ENCODE measurements around the gene BBX. TPM values are rescaled to one million over a fixed set of nuclear protein-coding genes. Genes with fewer than 3 reads are reported as not detected.

BBX gene
- polyA plus RNA-seq, 1 donor from 2014 or later, result 23.8 TPM

- no peak overlapping the region for H2AFZ ChIP-seq (ENCODE audit: low read depth, low read length)
- H3K79me2 ChIP-seq (replicated peaks; ENCODE audit: insufficient read depth, low read length), result no peaks in the 10 kb centered on the region
- TF ChIP-seq REST (IDR thresholded peaks at IDR 0.05; ENCODE audit: borderline replicate concordance) (no peak), EP300 (conservative IDR thresholded peaks at IDR 0.05; ENCODE audit: poor library complexity, severe bottlenecking) (no peak), EZH2 (IDR thresholded peaks at IDR 0.05; ENCODE audit: borderline replicate concordance, insufficient read depth, low read length, poor library complexity, severe bottlenecking) (no peak), TAF1 (IDR thresholded peaks at IDR 0.05; ENCODE audit: low read depth) (no peak), RAD21 (conservative IDR thresholded peaks at IDR 0.05) (no peak), SMC3 (conservative IDR thresholded peaks at IDR 0.05; ENCODE audit: poor library complexity) (no peak), MXI1 (conservative IDR thresholded peaks at IDR 0.05; ENCODE audit: poor library complexity, severe bottlenecking) (no peak), POLR2AphosphoS5 (IDR thresholded peaks at IDR 0.05) (no peak)
- TF ChIP-seq, protein P1, sequence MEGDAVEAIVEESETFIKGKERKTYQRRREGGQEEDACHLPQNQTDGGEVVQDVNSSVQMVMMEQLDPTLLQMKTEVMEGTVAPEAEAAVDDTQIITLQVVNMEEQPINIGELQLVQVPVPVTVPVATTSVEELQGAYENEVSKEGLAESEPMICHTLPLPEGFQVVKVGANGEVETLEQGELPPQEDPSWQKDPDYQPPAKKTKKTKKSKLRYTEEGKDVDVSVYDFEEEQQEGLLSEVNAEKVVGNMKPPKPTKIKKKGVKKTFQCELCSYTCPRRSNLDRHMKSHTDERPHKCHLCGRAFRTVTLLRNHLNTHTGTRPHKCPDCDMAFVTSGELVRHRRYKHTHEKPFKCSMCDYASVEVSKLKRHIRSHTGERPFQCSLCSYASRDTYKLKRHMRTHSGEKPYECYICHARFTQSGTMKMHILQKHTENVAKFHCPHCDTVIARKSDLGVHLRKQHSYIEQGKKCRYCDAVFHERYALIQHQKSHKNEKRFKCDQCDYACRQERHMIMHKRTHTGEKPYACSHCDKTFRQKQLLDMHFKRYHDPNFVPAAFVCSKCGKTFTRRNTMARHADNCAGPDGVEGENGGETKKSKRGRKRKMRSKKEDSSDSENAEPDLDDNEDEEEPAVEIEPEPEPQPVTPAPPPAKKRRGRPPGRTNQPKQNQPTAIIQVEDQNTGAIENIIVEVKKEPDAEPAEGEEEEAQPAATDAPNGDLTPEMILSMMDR (IDR thresholded peaks at IDR 0.05; ENCODE audit: poor library complexity, severe bottlenecking), result no peak
- no peak overlapping the region for H3K4me2 ChIP-seq (ENCODE audit: low read length)
- no peak overlapping the region for H3K4me3 ChIP-seq (ENCODE audit: low read length)
- no peaks in the 10 kb centered on the region for H3F3A ChIP-seq (ENCODE audit: insufficient read depth, low read length, poor library complexity, severe bottlenecking)
- H3K27ac ChIP-seq (ENCODE audit: low read length), result no peak overlapping the region
- H3K9ac ChIP-seq (ENCODE audit: low read length), result no peak overlapping the region
- no peaks in the 10 kb centered on the region for H3K9me2 ChIP-seq (ENCODE audit: insufficient read depth, low read length)
- H3K9me3 ChIP-seq (ENCODE audit: low read length), result no peaks in the 10 kb centered on the region
- H3K27me3 ChIP-seq (ENCODE audit: insufficient read depth, low read depth, low read length), result no peaks in the 10 kb centered on the region
- H4K20me1 ChIP-seq (ENCODE audit: insufficient read depth), result no peaks in the 10 kb centered on the region
- no peaks in the 10 kb centered on the region for H3K36me3 ChIP-seq (ENCODE audit: insufficient read depth, low read length)
Measured at GRCh38 chr3:107790612-107791011, 267.9 kb downstream of the BBX start.

DNA sequence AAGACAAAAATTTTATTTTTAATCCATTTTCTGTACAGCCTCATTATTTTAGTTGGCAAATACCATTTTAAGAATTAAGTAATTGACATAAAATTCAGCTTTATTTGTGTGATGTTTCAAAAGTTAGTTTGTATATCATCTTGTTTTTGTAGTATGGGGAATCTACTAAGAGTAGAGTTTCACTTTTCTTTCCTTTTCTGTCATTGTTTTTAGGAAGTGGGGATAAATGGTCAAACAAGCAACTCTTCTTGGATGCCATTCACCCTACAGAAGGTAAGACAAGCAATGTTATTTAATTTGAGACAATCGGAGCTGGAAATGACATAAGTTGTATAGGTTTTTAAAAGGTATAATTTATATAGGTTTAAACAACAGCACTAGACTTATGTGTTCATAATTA, 268.3 kb downstream of the BBX start:
- no peaks in the 10 kb centered on the region for H4K20me1 ChIP-seq (ENCODE audit: insufficient read depth)
- no peak for TF ChIP-seq EZH2 (IDR thresholded peaks at IDR 0.05; ENCODE audit: borderline replicate concordance, insufficient read depth, low read length, poor library complexity, severe bottlenecking)
- TF ChIP-seq REST (IDR thresholded peaks at IDR 0.05; ENCODE audit: borderline replicate concordance), result no peak
- TF ChIP-seq MXI1 (conservative IDR thresholded peaks at IDR 0.05; ENCODE audit: poor library complexity, severe bottlenecking), result no peak
- no peak for TF ChIP-seq EP300 (conservative IDR thresholded peaks at IDR 0.05; ENCODE audit: poor library complexity, severe bottlenecking)
- TF ChIP-seq POLR2AphosphoS5 (IDR thresholded peaks at IDR 0.05), result no peak
- no peak for TF ChIP-seq SMC3 (conservative IDR thresholded peaks at IDR 0.05; ENCODE audit: poor library complexity)
- TF ChIP-seq TAF1 (IDR thresholded peaks at IDR 0.05; ENCODE audit: low read depth), result no peak
- TF ChIP-seq, protein P1 (IDR thresholded peaks at IDR 0.05; ENCODE audit: poor library complexity, severe bottlenecking), result no peak
- TF ChIP-seq RAD21 (conservative IDR thresholded peaks at IDR 0.05), result no peak

More for the DNA sequence above, 268.3 kb downstream of the BBX start:
- Histone ChIP-seq H3F3A (ENCODE audit: insufficient read depth, low read length, poor library complexity, severe bottlenecking) (no peaks in the 10 kb centered on the region), H3K4me2 (ENCODE audit: low read length) (no peak overlapping the region), H3K9me3 (ENCODE audit: low read length) (no peaks in the 10 kb centered on the region), H3K9ac (ENCODE audit: low read length) (no peak overlapping the region), H2AFZ (ENCODE audit: low read depth, low read length) (no peak overlapping the region), H3K27ac (ENCODE audit: low read length) (no peak overlapping the region), H3K36me3 (ENCODE audit: insufficient read depth, low read length) (no peaks in the 10 kb centered on the region), H3K27me3 (ENCODE audit: insufficient read depth, low read depth, low read length) (no peaks in the 10 kb centered on the region), H3K79me2 (replicated peaks; ENCODE audit: insufficient read depth, low read length) (no peaks in the 10 kb centered on the region), H3K9me2 (ENCODE audit: insufficient read depth, low read length) (no peaks in the 10 kb centered on the region), H3K4me3 (ENCODE audit: low read length) (no peak overlapping the region)

All from neural cell (in vitro differentiated cells).